Measurements from ENCODE around the gene LCT.
"Not testable (repeated sequence)": the region's sequence is repeated elsewhere in the genome, so short reads cannot be mapped to it uniquely, and the experiment has no call there.

LCT gene

GRCh38 chr2:135800513-135801460 lies 36.2 kb downstream of the LCT start:
- H4K20me1 ChIP-seq, result no peaks in the 10 kb centered on the region
- no peak overlapping the region for H3K4me3 ChIP-seq
- H3K4me1 ChIP-seq, result peaks cover 9% of the 10 kb centered on the region; the same call in 1 of the 2 replicates
- H3K9me3 ChIP-seq, result peaks cover 34% of the 10 kb centered on the region
- no peak overlapping the region for H3K4me2 ChIP-seq
- peaks cover 3% of the 10 kb centered on the region; the same call in 1 of the 2 replicates for H3K36me3 ChIP-seq
- H3K9ac ChIP-seq, result no peak overlapping the region
- no peak overlapping the region for H3K27ac ChIP-seq
- no peak for TF ChIP-seq Cebpa-rat (IDR thresholded peaks at IDR 0.05)
- no peaks in the 10 kb centered on the region for H3K27me3 ChIP-seq

GRCh38 chr2:135799738-135800137 lies 37.2 kb downstream of the LCT start:
- H3K9me3 ChIP-seq, result peaks cover 34% of the 10 kb centered on the region
- peaks cover 3% of the 10 kb centered on the region; the same call in 1 of the 2 replicates for H3K36me3 ChIP-seq
- H3K4me3 ChIP-seq, result no peak overlapping the region
- no peaks in the 10 kb centered on the region for H4K20me1 ChIP-seq
- TF ChIP-seq Cebpa-rat (IDR thresholded peaks at IDR 0.05), result no peak
- H3K27me3 ChIP-seq, result no peaks in the 10 kb centered on the region
- H3K9ac ChIP-seq, result no peak overlapping the region
- H3K27ac ChIP-seq, result no peak overlapping the region
- H3K4me2 ChIP-seq, result no peak overlapping the region
- peaks cover 17% of the 10 kb centered on the region for H3K4me1 ChIP-seq

- H3K4me1 ChIP-seq, result peaks cover 23% of the 10 kb centered on the region
- H3K9me3 ChIP-seq, result peaks cover 34% of the 10 kb centered on the region
- no peaks in the 10 kb centered on the region for H4K20me1 ChIP-seq
- 0 out of 2 replicates have a peak overlapping the region, but pooled peaks have one; percentile 23 for H3K27ac ChIP-seq
- H3K4me3 ChIP-seq, result no peak overlapping the region
- H3K4me2 ChIP-seq, result 0 out of 2 replicates have a peak overlapping the region, but pooled peaks have one; percentile 1
- H3K9ac ChIP-seq, result no peak overlapping the region
- H3K36me3 ChIP-seq, result peaks cover 3% of the 10 kb centered on the region; the same call in 1 of the 2 replicates
- TF ChIP-seq Cebpa-rat (IDR thresholded peaks at IDR 0.05), result no peak
- H3K27me3 ChIP-seq, result no peaks in the 10 kb centered on the region
Measured at GRCh38 chr2:135798762-135799161, 38.2 kb downstream of the LCT start.

GRCh38 chr2:135798275-135798705 lies 38.7 kb downstream of the LCT start:
- TF ChIP-seq Cebpa-rat (IDR thresholded peaks at IDR 0.05), result no peak
- no peaks in the 10 kb centered on the region for H3K27me3 ChIP-seq
- H3K4me2 ChIP-seq, result 0 out of 2 replicates have a peak overlapping the region, but pooled peaks have one; percentile 1
- H3K27ac ChIP-seq, result peak overlapping the region; percentile 23; the same call in 1 of the 2 replicates
- peaks cover 34% of the 10 kb centered on the region for H3K9me3 ChIP-seq
- H3K4me3 ChIP-seq, result no peak overlapping the region
- peaks cover 3% of the 10 kb centered on the region; the same call in 1 of the 2 replicates for H3K36me3 ChIP-seq
- peaks cover 23% of the 10 kb centered on the region for H3K4me1 ChIP-seq
- no peak overlapping the region for H3K9ac ChIP-seq
- no peaks in the 10 kb centered on the region for H4K20me1 ChIP-seq

- Histone ChIP-seq H3K27me3 (no peaks in the 10 kb centered on the region), H4K20me1 (no peaks in the 10 kb centered on the region), H3K4me1 (peaks cover 25% of the 10 kb centered on the region), H3K4me2 (no peak overlapping the region), H3K27ac (peak overlapping the region; percentile 23; the same call in 1 of the 2 replicates), H3K36me3 (peaks cover 3% of the 10 kb centered on the region; the same call in 1 of the 2 replicates), H3K9ac (no peak overlapping the region), H3K9me3 (peaks cover 34% of the 10 kb centered on the region), H3K4me3 (no peak overlapping the region)
- TF ChIP-seq Cebpa-rat (IDR thresholded peaks at IDR 0.05), result no peak
Measured at GRCh38 chr2:135797497-135798274, 39.3 kb downstream of the LCT start.

- H3K4me1 ChIP-seq, result peaks cover 36% of the 10 kb centered on the region
- no peak overlapping the region for H3K27ac ChIP-seq
- no peak overlapping the region for H3K9ac ChIP-seq
- H3K4me3 ChIP-seq, result no peak overlapping the region
- no peaks in the 10 kb centered on the region for H4K20me1 ChIP-seq
- peaks cover 25% of the 10 kb centered on the region for H3K9me3 ChIP-seq
- no peak for TF ChIP-seq Cebpa-rat (IDR thresholded peaks at IDR 0.05)
- H3K36me3 ChIP-seq, result peaks cover 3% of the 10 kb centered on the region; the same call in 1 of the 2 replicates
- H3K4me2 ChIP-seq, result no peak overlapping the region
- H3K27me3 ChIP-seq, result no peaks in the 10 kb centered on the region
Measured at GRCh38 chr2:135796606-135797005, 40.4 kb downstream of the LCT start.

GRCh38 chr2:135795641-135796040 lies 41.3 kb downstream of the LCT start:
- H3K4me3 ChIP-seq, H3K27me3 ChIP-seq, H3K27ac ChIP-seq, H3K36me3 ChIP-seq, H3K9ac ChIP-seq, H3K4me2 ChIP-seq, H4K20me1 ChIP-seq: not testable (repeated sequence)
- Histone ChIP-seq H3K4me1 (peaks cover 42% of the 10 kb centered on the region), H3K9me3 (peaks cover 15% of the 10 kb centered on the region)

- no peak for TF ChIP-seq Cebpa-rat (IDR thresholded peaks at IDR 0.05)
- H3K27ac ChIP-seq, result no peak overlapping the region; the same call in 1 of the 2 replicates
Measured at GRCh38 chr2:135792401-135793150, 44.4 kb downstream of the LCT start.

More at GRCh38 chr2:135792401-135793150, 44.4 kb downstream of the LCT start:
- H4K20me1 ChIP-seq, result no peaks in the 10 kb centered on the region
- H3K9ac ChIP-seq, result no peak overlapping the region
- peaks cover 33% of the 10 kb centered on the region for H3K4me1 ChIP-seq
- peak overlapping the region; percentile 27 for H3K4me2 ChIP-seq
- peaks cover 9% of the 10 kb centered on the region for H3K36me3 ChIP-seq
- H3K27me3 ChIP-seq, result no peaks in the 10 kb centered on the region
- H3K9me3 ChIP-seq, result no peaks in the 10 kb centered on the region
- H3K4me3 ChIP-seq, result no peak overlapping the region

All from BLaER1 (cell line).